HepG2 (cell line): ENCODE results near the gene ACTR3. TPM values are rescaled to one million over a fixed set of nuclear protein-coding genes. Genes with fewer than 3 reads are reported as not detected.

Experiments used
- CC2D1A ChIP-seq: sonication (generic); formaldehyde crosslinking; IDR thresholded peaks from 2 replicates; pipeline ENCODE4 v1.8.1; 2023; ENCODE audit warnings: mild to moderate bottlenecking, missing genetic modification reagents
- GLI4 ChIP-seq: sonication (generic); formaldehyde crosslinking; IDR thresholded peaks from 2 replicates; pipeline ENCODE4 v1.5.1; 2020; ENCODE audit warnings: missing genetic modification reagents, mild to moderate bottlenecking, moderate library complexity, borderline replicate concordance
- HMGXB4 ChIP-seq, 2 experiments: sonication (generic) in 1 of 2; formaldehyde crosslinking in 1 of 2; IDR thresholded peaks; 2 replicates each; pipeline versions ENCODE4 v1.4.0 to v1.6.1; 2018 to 2020; ENCODE audit warnings: missing genetic modification reagents in 2 of 2, borderline replicate concordance in 1 of 2, low read depth in 1 of 2, mild to moderate bottlenecking in 1 of 2, missing biosample characterization in 1 of 2
- KDM3A ChIP-seq: IDR thresholded peaks from 2 replicates; pipeline ENCODE4 v1.6.1; 2018; ENCODE audit warnings: low read depth, missing compliant biosample characterization
- MTF2 ChIP-seq: sonication (generic); formaldehyde crosslinking; IDR thresholded peaks from 2 replicates; pipeline ENCODE4 v1.5.0; 2020; ENCODE audit warnings: missing genetic modification reagents, borderline replicate concordance
- MYC ChIP-seq: sonication (generic); formaldehyde crosslinking; IDR thresholded peaks from 2 replicates; pipeline ENCODE4 v1.9.0; 2021; ENCODE audit warnings: missing genetic modification reagents, borderline replicate concordance
- NFKBIZ ChIP-seq: IDR thresholded peaks from 2 replicates; pipeline ENCODE4 v1.6.1; 2018; ENCODE audit warnings: missing genetic modification reagents, missing compliant biosample characterization
- PITX1 ChIP-seq: sonication (generic); formaldehyde crosslinking; IDR thresholded peaks from 2 replicates; pipeline ENCODE4 v1.5.1; 2020; ENCODE audit warnings: mild to moderate bottlenecking, missing genetic modification reagents
- PRPF4 ChIP-seq: fragments of 200-400 bp; formaldehyde crosslinking; IDR thresholded peaks from 2 replicates; pipeline ENCODE4 v1.6.1; 2016; ENCODE audit warnings: low read length, low read depth; ENCODE audit not compliant: poor library complexity, severe bottlenecking
- RBM39 ChIP-seq: fragments of 200-400 bp; formaldehyde crosslinking; IDR thresholded peaks from one replicate; pipeline ENCODE4 v1.6.1; 2018; ENCODE audit warnings: antibody characterized with exemption, mild to moderate bottlenecking, low read depth, low read length; ENCODE audit not compliant: poor library complexity, severe bottlenecking
- RNF2 ChIP-seq: fragments of 450-650 bp; conservative IDR thresholded peaks from 2 replicates; pipeline ENCODE4 v1.6.1; 2016; ENCODE audit warnings: low read depth
- SALL1 ChIP-seq: sonication (generic); formaldehyde crosslinking; IDR thresholded peaks from 2 replicates; pipeline ENCODE4 v1.8.0; 2022; ENCODE audit warnings: mild to moderate bottlenecking, missing genetic modification reagents
- SMAD9 ChIP-seq: sonication (generic); formaldehyde crosslinking; IDR thresholded peaks from 2 replicates; pipeline ENCODE4 v1.5.1; 2020; ENCODE audit warnings: mild to moderate bottlenecking, missing genetic modification reagents
- SMYD3 ChIP-seq: sonication (generic); formaldehyde crosslinking; IDR thresholded peaks from 2 replicates; pipeline ENCODE4 v1.8.1; 2023; ENCODE audit warnings: mild to moderate bottlenecking, missing genetic modification reagents
- SRY ChIP-seq: sonication (generic); formaldehyde crosslinking; IDR thresholded peaks from 2 replicates; pipeline ENCODE4 v1.8.0; 2022; ENCODE audit warnings: mild to moderate bottlenecking, missing genetic modification reagents
- TCF7 ChIP-seq: sonication (generic); IDR thresholded peaks from 2 replicates; pipeline ENCODE4 v1.6.1; 2016; ENCODE audit warnings: antibody characterized with exemption, low read depth
- XRCC5 ChIP-seq: fragments of 200-400 bp; formaldehyde crosslinking; optimal IDR thresholded peaks from 2 replicates; pipeline ENCODE3; 2017; ENCODE audit warnings: mild to moderate bottlenecking, low read length
- YEATS2 ChIP-seq: sonication (generic); formaldehyde crosslinking; IDR thresholded peaks from 2 replicates; pipeline ENCODE4 v1.4.0; 2020; ENCODE audit warnings: missing genetic modification reagents, borderline replicate concordance
- ZNF234 ChIP-seq: sonication (generic); formaldehyde crosslinking; conservative IDR thresholded peaks from 2 replicates; pipeline ENCODE4 v1.5.1; 2020; ENCODE audit warnings: mild to moderate bottlenecking, missing genetic modification reagents
- ZNF235 ChIP-seq: sonication (generic); formaldehyde crosslinking; IDR thresholded peaks from 2 replicates; pipeline ENCODE4 v1.8.1; 2023; ENCODE audit warnings: mild to moderate bottlenecking, missing genetic modification reagents, borderline replicate concordance
- ZNF337 ChIP-seq: sonication (generic); formaldehyde crosslinking; IDR thresholded peaks from 2 replicates; pipeline ENCODE4 v1.5.1; 2020; ENCODE audit warnings: missing genetic modification reagents, low read depth, mild to moderate bottlenecking, borderline replicate concordance
- ZNF468 ChIP-seq: sonication (generic); formaldehyde crosslinking; IDR thresholded peaks from 2 replicates; pipeline ENCODE4 v1.8.0; 2022; ENCODE audit warnings: mild to moderate bottlenecking, moderate library complexity, missing genetic modification reagents
- ZNF496 ChIP-seq: sonication (generic); formaldehyde crosslinking; IDR thresholded peaks from 2 replicates; pipeline ENCODE4 v1.8.1; 2023; ENCODE audit warnings: mild to moderate bottlenecking, moderate library complexity, missing genetic modification reagents; ENCODE audit not compliant: insufficient replicate concordance
- ZNF530 ChIP-seq: sonication (generic); formaldehyde crosslinking; IDR thresholded peaks from 2 replicates; pipeline ENCODE4 v1.5.0; 2020; ENCODE audit warnings: low read depth, mild to moderate bottlenecking, missing genetic modification reagents
- ZNF598 ChIP-seq: sonication (generic); formaldehyde crosslinking; IDR thresholded peaks from 2 replicates; pipeline ENCODE4 v1.5.1; 2020; ENCODE audit warnings: mild to moderate bottlenecking, missing genetic modification reagents, borderline replicate concordance
- ZNF709 ChIP-seq: sonication (generic); formaldehyde crosslinking; IDR thresholded peaks from 2 replicates; pipeline ENCODE4 v1.5.0; 2020; ENCODE audit warnings: mild to moderate bottlenecking, missing genetic modification reagents
- ZNF713 ChIP-seq: sonication (generic); formaldehyde crosslinking; IDR thresholded peaks from 2 replicates; pipeline ENCODE4 v1.4.0; 2020; ENCODE audit warnings: mild to moderate bottlenecking, missing genetic modification reagents
- ZSCAN31 ChIP-seq: sonication (generic); formaldehyde crosslinking; IDR thresholded peaks from 2 replicates; pipeline ENCODE4 v1.5.0; 2020; ENCODE audit warnings: low read depth, mild to moderate bottlenecking, missing genetic modification reagents
- polyA plus RNA-seq, 8 experiments: library from polyadenylated mRNA; depleted of rRNA in 3 of 8; stranded (reverse) in 7 of 8; unstranded in 1 of 8; fragments of >200 nt; fragmentation: Illumina TruSeq in 4 of 8; extraction: Trizol in 4 of 8; gene quantifications; 2 replicates each; pipeline versions ENCODE4 v1.2.1 to v1.2.3, GENCODE V29; 2011 to 2016; ENCODE audit warnings: low read depth in 4 of 8, missing spikeins in 1 of 8, mixed read lengths in 1 of 8; ENCODE audit not compliant: insufficient read depth in 1 of 8
- total RNA-seq, 5 experiments: library from RNA; depleted of rRNA; stranded (reverse); fragments of >200 nt; fragmentation: Illumina TruSeq; extraction: Trizol; gene quantifications; 2 replicates each; pipeline ENCODE4 v1.2.3, GENCODE V29; 2016; ENCODE audit warnings: low read depth in 1 of 5

The ACTR3 gene
- total and polyA plus RNA-seq, 2 of the 13 experiments (the other 11 are each of a cell fraction or from before 2014, with no cell fraction given) = 123 to 225 TPM

- TF ChIP-seq GLI4 (CRISPR knock-in tag) = no peak
- TF ChIP-seq SMYD3 (CRISPR knock-in tag) = no peak
- no peak for TF ChIP-seq TCF7
- TF ChIP-seq RNF2 = no peak
- TF ChIP-seq KDM3A = peak; percentile 54; the same call in 1 of the 2 replicates
- no peak for TF ChIP-seq ZNF468 (CRISPR knock-in tag)
- peak; percentile 18; the same call in 1 of the 2 replicates for TF ChIP-seq MYC (CRISPR knock-in tag)
- no peak for TF ChIP-seq SALL1 (CRISPR knock-in tag)
- TF ChIP-seq ZNF234 (CRISPR knock-in tag) = no peak
- 0 out of 2 replicates have a peak, but pooled peaks have one; percentile 26 for TF ChIP-seq ZNF598 (CRISPR knock-in tag)
- TF ChIP-seq ZNF713 (CRISPR knock-in tag) = no peak
- TF ChIP-seq ZNF496 (CRISPR knock-in tag) = no peak
- TF ChIP-seq PRPF4 = peak; percentile 75
- no peak for TF ChIP-seq CC2D1A
- peak; percentile 41 for TF ChIP-seq XRCC5
- TF ChIP-seq PITX1 = 0 out of 2 replicates have a peak, but pooled peaks have one; percentile 16
- no peak; the same call in 1 of the 2 replicates for TF ChIP-seq ZNF235 (CRISPR knock-in tag)
- TF ChIP-seq ZNF709 (CRISPR knock-in tag) = 0 out of 2 replicates have a peak, but pooled peaks have one; percentile 42
- TF ChIP-seq SRY = peak; percentile 44; the same call in 1 of the 2 replicates
- no peak; a peak in 1 of 4 replicates for TF ChIP-seq HMGXB4 (CRISPR knock-in tag; IDR thresholded peaks at IDR 0.05; ENCODE audit: borderline replicate concordance in 1 of 2, low read depth in 1 of 2)
- no peak; the same call in 1 of the 2 replicates for TF ChIP-seq SMAD9
- TF ChIP-seq YEATS2 (CRISPR knock-in tag) = no peak
- TF ChIP-seq ZNF530 (CRISPR knock-in tag) = no peak
- TF ChIP-seq NFKBIZ = 0 out of 2 replicates have a peak, but pooled peaks have one; percentile 29
- no peak for TF ChIP-seq ZSCAN31 (CRISPR knock-in tag)
- TF ChIP-seq RBM39 = peak; percentile 91
- no peak for TF ChIP-seq ZNF337
- no peak for TF ChIP-seq MTF2
Observed at GRCh38 chr2:113979191-113980128, 89.6 kb downstream of the ACTR3 start (continued).
